ENCODE results near the gene P2RX2.

GRCh38 chr12:132569856-132570480 is 48.6 kb upstream of the P2RX2 start:
- TF ChIP-seq, protein P1, sequence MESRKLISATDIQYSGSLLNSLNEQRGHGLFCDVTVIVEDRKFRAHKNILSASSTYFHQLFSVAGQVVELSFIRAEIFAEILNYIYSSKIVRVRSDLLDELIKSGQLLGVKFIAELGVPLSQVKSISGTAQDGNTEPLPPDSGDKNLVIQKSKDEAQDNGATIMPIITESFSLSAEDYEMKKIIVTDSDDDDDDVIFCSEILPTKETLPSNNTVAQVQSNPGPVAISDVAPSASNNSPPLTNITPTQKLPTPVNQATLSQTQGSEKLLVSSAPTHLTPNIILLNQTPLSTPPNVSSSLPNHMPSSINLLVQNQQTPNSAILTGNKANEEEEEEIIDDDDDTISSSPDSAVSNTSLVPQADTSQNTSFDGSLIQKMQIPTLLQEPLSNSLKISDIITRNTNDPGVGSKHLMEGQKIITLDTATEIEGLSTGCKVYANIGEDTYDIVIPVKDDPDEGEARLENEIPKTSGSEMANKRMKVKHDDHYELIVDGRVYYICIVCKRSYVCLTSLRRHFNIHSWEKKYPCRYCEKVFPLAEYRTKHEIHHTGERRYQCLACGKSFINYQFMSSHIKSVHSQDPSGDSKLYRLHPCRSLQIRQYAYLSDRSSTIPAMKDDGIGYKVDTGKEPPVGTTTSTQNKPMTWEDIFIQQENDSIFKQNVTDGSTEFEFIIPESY (IDR thresholded peaks at IDR 0.05; ENCODE audit: extremely low read depth, insufficient replicate concordance, low read length) = no peak
- no peak for TF ChIP-seq ZNF274 (IDR thresholded peaks at IDR 0.05; ENCODE audit: low read depth, low read length)
- TF ChIP-seq YY1 (IDR thresholded peaks at IDR 0.05; ENCODE audit: extremely low read depth, insufficient replicate concordance, low read depth, low read length) = no peak
- TF ChIP-seq REST (IDR thresholded peaks at IDR 0.05; ENCODE audit: low read depth) = no peak
- TF ChIP-seq EGR1 (IDR thresholded peaks at IDR 0.05; ENCODE audit: low read depth) = no peak
- no peak for TF ChIP-seq POLR2AphosphoS5 (IDR thresholded peaks at IDR 0.05; ENCODE audit: low read depth, low read length)
- no peak for TF ChIP-seq ATF3 (IDR thresholded peaks at IDR 0.05)
- TF ChIP-seq, protein P2, sequence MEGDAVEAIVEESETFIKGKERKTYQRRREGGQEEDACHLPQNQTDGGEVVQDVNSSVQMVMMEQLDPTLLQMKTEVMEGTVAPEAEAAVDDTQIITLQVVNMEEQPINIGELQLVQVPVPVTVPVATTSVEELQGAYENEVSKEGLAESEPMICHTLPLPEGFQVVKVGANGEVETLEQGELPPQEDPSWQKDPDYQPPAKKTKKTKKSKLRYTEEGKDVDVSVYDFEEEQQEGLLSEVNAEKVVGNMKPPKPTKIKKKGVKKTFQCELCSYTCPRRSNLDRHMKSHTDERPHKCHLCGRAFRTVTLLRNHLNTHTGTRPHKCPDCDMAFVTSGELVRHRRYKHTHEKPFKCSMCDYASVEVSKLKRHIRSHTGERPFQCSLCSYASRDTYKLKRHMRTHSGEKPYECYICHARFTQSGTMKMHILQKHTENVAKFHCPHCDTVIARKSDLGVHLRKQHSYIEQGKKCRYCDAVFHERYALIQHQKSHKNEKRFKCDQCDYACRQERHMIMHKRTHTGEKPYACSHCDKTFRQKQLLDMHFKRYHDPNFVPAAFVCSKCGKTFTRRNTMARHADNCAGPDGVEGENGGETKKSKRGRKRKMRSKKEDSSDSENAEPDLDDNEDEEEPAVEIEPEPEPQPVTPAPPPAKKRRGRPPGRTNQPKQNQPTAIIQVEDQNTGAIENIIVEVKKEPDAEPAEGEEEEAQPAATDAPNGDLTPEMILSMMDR (IDR thresholded peaks at IDR 0.05 in 2 of 3, conservative IDR thresholded peaks at IDR 0.05 in 1 of 3; ENCODE audit: borderline replicate concordance in 1 of 3, insufficient read depth in 1 of 3, low read depth in 2 of 3, low read length in 2 of 3) = no peak
- no peak for TF ChIP-seq EZH2 (IDR thresholded peaks at IDR 0.05)
- TF ChIP-seq JUND (IDR thresholded peaks at IDR 0.05) = no peak

Measured in HCT116 (cell line).